Kidney (tissue), 14 donors: ENCODE measurements around the gene ORMDL3. TPM values are rescaled to one million over a fixed set of nuclear protein-coding genes. Genes with fewer than 3 reads are reported as not detected.
A peak's percentile ranks its signal among the peaks of the same experiment; 100 is the strongest.

ENCODE experiments used
- DNase-seq, 5 donors: peaks; one replicate each; pipeline ENCODE4 v3.0.0-alpha.2; 2013 to 2020
- FAIRE-seq: peaks from 2 replicates; lab custom pipeline; 2012; peaks lifted over from hg19 to GRCh38; lab: Jason Lieb, UNC
- H3K27ac ChIP-seq, 2 donors: one replicate each; pipeline ENCODE4 v1.7.0; 2013; ENCODE audit warnings: low read depth in 2 of 2, low read length in 2 of 2, inconsistent platforms in 1 of 2
- H3K27me3 ChIP-seq: one replicate; pipeline ENCODE4 v1.7.1; 2013; ENCODE audit warnings: low read length, inconsistent platforms; ENCODE audit not compliant: control insufficient read depth, insufficient read depth
- H3K36me3 ChIP-seq, 3 donors: one replicate each; pipeline versions ENCODE4 v1.7.0 to v1.7.1; 2013; ENCODE audit warnings: low read length in 3 of 3, control low read depth in 1 of 3, inconsistent platforms in 1 of 3; ENCODE audit not compliant: insufficient read depth in 3 of 3, control insufficient read depth in 2 of 3
- H3K4me1 ChIP-seq, 3 donors: one replicate each; pipeline versions ENCODE4 v1.7.0 to v1.7.1; 2013; ENCODE audit warnings: low read length in 3 of 3, inconsistent platforms in 1 of 3, low read depth in 1 of 3; ENCODE audit not compliant: control insufficient read depth in 2 of 3, insufficient read depth in 2 of 3
- H3K4me3 ChIP-seq, 3 donors: one replicate each; pipeline versions ENCODE4 v1.7.0 to v1.8.1; 2013; ENCODE audit warnings: low read length in 3 of 3, control low read depth in 1 of 3, inconsistent platforms in 1 of 3
- H3K9ac ChIP-seq, 3 donors: one replicate each; pipeline versions ENCODE4 v1.7.0 to v1.7.1; 2013; ENCODE audit warnings: low read length in 3 of 3, control low read depth in 1 of 3, inconsistent platforms in 1 of 3
- H3K9me3 ChIP-seq, 3 donors: one replicate each; pipeline versions ENCODE4 v1.7.0 to v1.7.1; 2013; ENCODE audit warnings: low read length in 3 of 3, control low read depth in 1 of 3, inconsistent platforms in 1 of 3; ENCODE audit not compliant: control insufficient read depth in 2 of 3, insufficient read depth in 1 of 3
- intact Hi-C: fragments of 100-400 bp; cut with DNase I; formaldehyde crosslinking; loops from one replicate; pipeline ENCODE4 v1.11.1; 2022
- polyA plus RNA-seq: library from polyadenylated mRNA; stranded (reverse); fragments of 350-450 nt; fragmentation: Illumina TruSeq; extraction: RNeasy Lipid Tissue Mini Kit (QIAGEN cat#74804); gene quantifications from one replicate; pipeline ENCODE4 v1.2.3, GENCODE V29; 2014; ENCODE audit warnings: low read depth, low replicate concordance; ENCODE audit not compliant: insufficient read depth
- total RNA-seq: library from RNA; stranded (reverse); fragmentation: NEBNext Ultra II Directional; extraction: Animal tissue kit (Norgen Biotek cat#: 25700); gene quantifications from one replicate; pipeline ENCODE4 v1.2.1, GENCODE V29; 2021
- TF ChIP-seq, protein P1 (sequence below): IDR thresholded peaks from 3 replicates; pipeline ENCODE4 v1.5.1; 2012; ENCODE audit warnings: mild to moderate bottlenecking, moderate library complexity, borderline replicate concordance; ENCODE audit not compliant: insufficient read depth; ENCODE audit errors: extremely low read depth
- donor health status: control.
- donor health status: control.
- donor health status: control.
- donor health status: control.
- donor health status: control.
- donor health status: DM: yes; HTN: yes; CAD: no.
- donor health status: Normal renal cell carcinoma (clear cell type).

ORMDL3 gene
- total and polyA plus RNA-seq, 2 donors from 2014 or later, result 48.8 to 85.9 TPM

DNA sequence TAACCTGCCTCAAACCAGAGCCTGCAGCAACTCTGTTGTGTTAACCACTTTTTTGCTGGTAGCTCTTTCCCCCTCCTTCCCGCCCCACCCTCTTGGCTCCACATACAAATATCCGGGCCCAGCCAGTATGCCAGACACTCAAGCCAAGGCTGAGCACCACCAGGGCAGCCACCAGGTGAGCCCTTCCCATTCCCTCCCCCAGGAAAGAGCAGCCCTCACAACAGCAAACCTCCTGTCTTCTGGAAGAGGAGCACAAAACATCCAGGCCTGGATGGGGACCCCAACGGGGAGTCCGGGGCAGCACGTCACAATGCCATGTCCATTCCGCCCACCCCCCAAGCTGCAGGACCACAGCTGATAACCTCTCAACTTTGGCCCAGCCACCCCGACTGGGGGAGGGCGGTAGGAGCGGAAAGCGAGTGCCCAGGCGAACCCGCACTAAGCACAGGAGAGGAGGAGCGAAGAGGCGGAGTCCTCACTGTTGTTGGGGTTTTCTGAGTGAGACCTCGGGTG, 757 bp downstream of the ORMDL3 start:
- peak in 3 of 5 donors; percentile 51 to 85 (median 68) for DNase-seq
- TF ChIP-seq, protein P1, sequence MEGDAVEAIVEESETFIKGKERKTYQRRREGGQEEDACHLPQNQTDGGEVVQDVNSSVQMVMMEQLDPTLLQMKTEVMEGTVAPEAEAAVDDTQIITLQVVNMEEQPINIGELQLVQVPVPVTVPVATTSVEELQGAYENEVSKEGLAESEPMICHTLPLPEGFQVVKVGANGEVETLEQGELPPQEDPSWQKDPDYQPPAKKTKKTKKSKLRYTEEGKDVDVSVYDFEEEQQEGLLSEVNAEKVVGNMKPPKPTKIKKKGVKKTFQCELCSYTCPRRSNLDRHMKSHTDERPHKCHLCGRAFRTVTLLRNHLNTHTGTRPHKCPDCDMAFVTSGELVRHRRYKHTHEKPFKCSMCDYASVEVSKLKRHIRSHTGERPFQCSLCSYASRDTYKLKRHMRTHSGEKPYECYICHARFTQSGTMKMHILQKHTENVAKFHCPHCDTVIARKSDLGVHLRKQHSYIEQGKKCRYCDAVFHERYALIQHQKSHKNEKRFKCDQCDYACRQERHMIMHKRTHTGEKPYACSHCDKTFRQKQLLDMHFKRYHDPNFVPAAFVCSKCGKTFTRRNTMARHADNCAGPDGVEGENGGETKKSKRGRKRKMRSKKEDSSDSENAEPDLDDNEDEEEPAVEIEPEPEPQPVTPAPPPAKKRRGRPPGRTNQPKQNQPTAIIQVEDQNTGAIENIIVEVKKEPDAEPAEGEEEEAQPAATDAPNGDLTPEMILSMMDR, result no peak
- FAIRE-seq, result no peak
- intact Hi-C loops, result no loop called here
- peak overlapping the region in 1 of 2 donors; percentile 89 for H3K27ac ChIP-seq
- peak overlapping the region in 2 of 3 donors; percentile 30 to 73 for H3K9ac ChIP-seq
- H3K9me3 ChIP-seq, result no peaks in the 10 kb centered on the region
- H3K4me3 ChIP-seq, result peak overlapping the region; percentile 57 to 99 (median 58)
- peaks cover 0 to 22% (median 15%) of the 10 kb centered on the region in 3 donors for H3K36me3 ChIP-seq
- H3K4me1 ChIP-seq, result peaks cover 5 to 43% (median 26%) of the 10 kb centered on the region in 3 donors
- H3K27me3 ChIP-seq, result no peaks in the 10 kb centered on the region

DNA sequence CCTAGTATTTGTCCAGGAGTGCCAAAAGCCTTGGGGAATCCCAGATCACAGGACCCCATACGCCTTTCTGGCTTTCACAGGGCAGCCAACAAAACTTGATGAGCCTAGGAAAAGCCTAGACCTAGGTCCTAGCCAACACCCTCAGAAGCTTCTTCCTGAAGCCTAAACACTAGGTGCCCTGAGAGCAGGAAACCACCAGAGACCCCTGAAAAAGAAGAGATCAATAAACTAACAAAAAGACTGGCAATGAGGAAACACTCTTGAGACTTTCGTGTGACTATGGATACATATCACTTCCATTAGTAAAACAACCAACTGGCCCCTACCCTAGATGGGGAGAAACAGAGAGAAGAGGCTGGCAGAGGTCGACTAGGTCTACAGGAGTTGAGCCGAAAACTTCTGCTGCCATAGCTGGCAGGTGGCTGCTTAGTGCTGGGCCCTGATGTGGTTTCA, 1.2 kb downstream of the ORMDL3 start:
- FAIRE-seq, result no peak
- Histone ChIP-seq H3K27me3 (no peaks in the 10 kb centered on the region), H3K9ac (peak overlapping the region in 1 of 3 donors; percentile 73), H3K4me1 (peaks cover 5 to 43% (median 26%) of the 10 kb centered on the region in 3 donors), H3K27ac (no peak overlapping the region), H3K36me3 (peaks cover 0 to 22% (median 15%) of the 10 kb centered on the region in 3 donors), H3K9me3 (no peaks in the 10 kb centered on the region), H3K4me3 (peak overlapping the region; percentile 2 to 99 (median 57))
- intact Hi-C loops, result no loop called here
- TF ChIP-seq, protein P1, result no peak
- no peak for DNase-seq

DNA sequence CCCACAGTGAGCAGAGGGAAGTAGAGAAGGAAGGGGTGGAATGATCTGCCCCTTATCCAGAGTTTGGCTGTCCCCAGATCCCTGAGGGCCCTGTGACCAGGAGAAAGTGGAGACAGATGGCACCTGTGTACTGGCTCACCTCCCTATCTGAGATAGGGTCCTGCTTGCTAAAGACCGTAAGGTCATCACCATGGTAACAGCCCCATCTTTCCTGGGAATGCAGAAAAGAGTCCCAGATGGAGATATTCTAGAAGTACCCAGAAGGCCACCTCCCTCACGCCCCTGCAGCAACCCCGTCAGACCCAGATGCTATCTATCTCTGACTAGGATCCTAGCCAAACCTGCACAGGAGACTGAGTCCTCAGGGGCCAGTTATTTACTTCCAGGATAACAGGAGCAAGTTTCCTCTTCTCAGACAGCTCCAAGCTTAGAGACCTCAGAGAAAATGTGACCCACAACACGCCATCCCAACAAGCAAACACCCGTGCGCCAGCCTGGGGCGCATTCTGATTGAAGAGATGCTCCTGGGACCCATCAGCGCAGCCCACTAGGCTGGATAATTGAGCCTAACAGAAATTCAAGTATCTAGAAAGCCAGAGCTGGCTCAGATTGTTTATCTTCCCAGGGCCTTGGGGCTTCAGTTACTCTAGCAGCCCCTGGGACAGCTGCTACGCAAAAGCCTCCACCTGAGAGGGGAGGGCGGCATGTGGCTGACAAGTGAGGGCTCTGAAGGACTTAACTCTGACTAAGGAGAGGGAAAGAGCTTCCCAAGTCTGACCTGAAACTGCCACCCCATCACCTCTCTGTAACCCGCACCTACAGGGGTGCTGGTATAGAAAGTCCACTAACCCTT, 1.9 kb downstream of the ORMDL3 start:
- H3K9me3 ChIP-seq, result no peaks in the 10 kb centered on the region
- no peaks in the 10 kb centered on the region for H3K27me3 ChIP-seq
- peaks cover 5 to 43% (median 26%) of the 10 kb centered on the region in 3 donors for H3K4me1 ChIP-seq
- intact Hi-C loops, result no loop called here
- DNase-seq (peak in 3 of 5 donors; percentile 46 to 67 (median 47)), FAIRE-seq (no peak)
- H3K27ac ChIP-seq, result no peak overlapping the region
- H3K9ac ChIP-seq, result peak overlapping the region in 1 of 3 donors; percentile 73
- TF ChIP-seq, protein P1, result no peak
- peak overlapping the region in 1 of 3 donors; percentile 99 for H3K4me3 ChIP-seq
- H3K36me3 ChIP-seq, result peaks cover 0 to 26% (median 15%) of the 10 kb centered on the region in 3 donors
